ENCODE data around the gene PHACTR2. TPM values are rescaled to one million over a fixed set of nuclear protein-coding genes. Genes with fewer than 3 reads are reported as not detected.

The PHACTR2 gene
- total RNA-seq, 2 experiments from 2014 or later, result 30.9 to 43.8 TPM

GRCh38 chr6:143806282-143807102 is 128.7 kb downstream of the PHACTR2 start:
- peaks cover 8% of the 10 kb centered on the region for H3K4me1 Mint-ChIP-seq
- POLR2A ChIA-PET, result no interaction called here
- CTCF ChIA-PET, result interaction anchor here (0.6 to 2.6 kb wide), 3 partner anchors 13 to 37 kb away, joined by 3 to 8 read pairs (median 3); partner anchors contain the start of gene LTV1
- H3K27ac Mint-ChIP-seq, result no peak overlapping the region
- H3K36me3 Mint-ChIP-seq (ENCODE audit: low read depth), result peaks cover 22% of the 10 kb centered on the region
- H3K4me3 Mint-ChIP-seq, result no peak overlapping the region
- DNase-seq, result peak; percentile 23
- H3K27me3 Mint-ChIP-seq, result no peaks in the 10 kb centered on the region
- peaks cover 2% of the 10 kb centered on the region for H3K9me3 Mint-ChIP-seq

- Mint-ChIP-seq H3K9me3 (peaks cover 2% of the 10 kb centered on the region), H3K36me3 (ENCODE audit: low read depth) (peaks cover 16% of the 10 kb centered on the region), H3K4me3 (no peak overlapping the region), H3K27ac (no peak overlapping the region), H3K4me1 (peaks cover 8% of the 10 kb centered on the region), H3K27me3 (no peaks in the 10 kb centered on the region)
- CTCF ChIA-PET, result interaction anchor here (1.1 to 2.6 kb wide), 2 partner anchors 16 to 36 kb away, joined by 3 to 8 read pairs; partner anchors contain the start of gene LTV1
- POLR2A ChIA-PET, result no interaction called here
- DNase-seq, result no peak
Observed at GRCh38 chr6:143807103-143807772, 129.5 kb downstream of the PHACTR2 start.

GRCh38 chr6:143810745-143811144 is 133.0 kb downstream of the PHACTR2 start:
- Mint-ChIP-seq H3K4me1 (peaks cover 4% of the 10 kb centered on the region), H3K4me3 (no peak overlapping the region), H3K27me3 (no peaks in the 10 kb centered on the region), H3K9me3 (no peaks in the 10 kb centered on the region), H3K36me3 (ENCODE audit: low read depth) (peaks cover 8% of the 10 kb centered on the region), H3K27ac (no peak overlapping the region)
- DNase-seq, result no peak
- CTCF ChIA-PET, result no interaction called here
- POLR2A ChIA-PET, result no interaction called here

- H3K4me1 Mint-ChIP-seq, result no peaks in the 10 kb centered on the region
- H3K9me3 Mint-ChIP-seq, result no peaks in the 10 kb centered on the region
- H3K27me3 Mint-ChIP-seq, result no peaks in the 10 kb centered on the region
- CTCF ChIA-PET, result no interaction called here
- POLR2A ChIA-PET, result no interaction called here
- no peak overlapping the region for H3K27ac Mint-ChIP-seq
- H3K36me3 Mint-ChIP-seq (ENCODE audit: low read depth), result peaks cover 11% of the 10 kb centered on the region
- DNase-seq, result no peak
- no peak overlapping the region for H3K4me3 Mint-ChIP-seq
Observed at GRCh38 chr6:143811501-143812157, 133.9 kb downstream of the PHACTR2 start.

GRCh38 chr6:143817621-143818020 is 139.9 kb downstream of the PHACTR2 start:
- H3K4me1 Mint-ChIP-seq, result no peaks in the 10 kb centered on the region
- peaks cover 4% of the 10 kb centered on the region for H3K36me3 Mint-ChIP-seq (ENCODE audit: low read depth)
- H3K9me3 Mint-ChIP-seq, result no peaks in the 10 kb centered on the region
- DNase-seq, result no peak
- CTCF ChIA-PET, result interaction anchor here (0.7 to 1.3 kb wide), 2 partner anchors 11 to 76 kb away, joined by 3 to 4 read pairs; no protein-coding TSS in a partner anchor
- H3K27ac Mint-ChIP-seq, result no peak overlapping the region
- no peak overlapping the region for H3K4me3 Mint-ChIP-seq
- POLR2A ChIA-PET, result no interaction called here
- H3K27me3 Mint-ChIP-seq, result no peaks in the 10 kb centered on the region

GRCh38 chr6:143821359-143821758 is 143.6 kb downstream of the PHACTR2 start:
- H3K27me3 Mint-ChIP-seq, result no peaks in the 10 kb centered on the region
- peaks cover 5% of the 10 kb centered on the region for H3K36me3 Mint-ChIP-seq (ENCODE audit: low read depth)
- H3K4me1 Mint-ChIP-seq, result no peaks in the 10 kb centered on the region
- H3K27ac Mint-ChIP-seq, result no peak overlapping the region
- DNase-seq, result no peak
- H3K4me3 Mint-ChIP-seq, result no peak overlapping the region
- no peaks in the 10 kb centered on the region for H3K9me3 Mint-ChIP-seq
- ChIA-PET CTCF (no interaction called here), POLR2A (no interaction called here)

GRCh38 chr6:143822584-143823024 is 144.8 kb downstream of the PHACTR2 start:
- H3K9me3 Mint-ChIP-seq, result no peaks in the 10 kb centered on the region
- H3K4me3 Mint-ChIP-seq, result no peak overlapping the region
- H3K27me3 Mint-ChIP-seq, result no peaks in the 10 kb centered on the region
- H3K4me1 Mint-ChIP-seq, result no peaks in the 10 kb centered on the region
- POLR2A ChIA-PET, result no interaction called here
- no peak for DNase-seq
- peaks cover 2% of the 10 kb centered on the region for H3K36me3 Mint-ChIP-seq (ENCODE audit: low read depth)
- CTCF ChIA-PET, result interaction anchor here (2.8 kb wide), 1 partner anchor 15 kb away, joined by 8 read pairs; no protein-coding TSS in a partner anchor
- no peak overlapping the region for H3K27ac Mint-ChIP-seq

GRCh38 chr6:143823548-143823947 is 145.8 kb downstream of the PHACTR2 start:
- Mint-ChIP-seq H3K27me3 (no peaks in the 10 kb centered on the region), H3K9me3 (no peaks in the 10 kb centered on the region), H3K4me3 (no peak overlapping the region), H3K36me3 (ENCODE audit: low read depth) (peaks cover 2% of the 10 kb centered on the region), H3K4me1 (no peaks in the 10 kb centered on the region), H3K27ac (no peak overlapping the region)
- ChIA-PET POLR2A (no interaction called here), CTCF (interaction anchor here (0.6 to 2.8 kb wide), 2 partner anchors 15 to 163 kb away, joined by 5 to 8 read pairs; no protein-coding TSS in a partner anchor)
- DNase-seq, result no peak

- Mint-ChIP-seq H3K27ac (no peak overlapping the region), H3K9me3 (no peaks in the 10 kb centered on the region), H3K4me3 (no peak overlapping the region), H3K27me3 (no peaks in the 10 kb centered on the region), H3K36me3 (ENCODE audit: low read depth) (peaks cover 4% of the 10 kb centered on the region), H3K4me1 (no peaks in the 10 kb centered on the region)
- CTCF ChIA-PET, result interaction anchor here (1.1 kb wide), 1 partner anchor 12 kb away, joined by 3 read pairs; no protein-coding TSS in a partner anchor
- DNase-seq, result no peak
- POLR2A ChIA-PET, result no interaction called here
Observed at GRCh38 chr6:143828572-143828971, 150.8 kb downstream of the PHACTR2 start.

- no peak overlapping the region for H3K4me3 Mint-ChIP-seq
- H3K4me1 Mint-ChIP-seq, result no peaks in the 10 kb centered on the region
- ChIA-PET CTCF (no interaction called here), POLR2A (no interaction called here)
- H3K36me3 Mint-ChIP-seq (ENCODE audit: low read depth), result peaks cover 2% of the 10 kb centered on the region
- no peak for DNase-seq
- H3K27me3 Mint-ChIP-seq, result no peaks in the 10 kb centered on the region
- H3K27ac Mint-ChIP-seq, result no peak overlapping the region
- H3K9me3 Mint-ChIP-seq, result no peaks in the 10 kb centered on the region
Observed at GRCh38 chr6:143836150-143836549, 158.4 kb downstream of the PHACTR2 start.

GRCh38 chr6:143838395-143838794 is 160.6 kb downstream of the PHACTR2 start:
- no peak for DNase-seq
- Mint-ChIP-seq H3K27me3 (no peaks in the 10 kb centered on the region), H3K4me3 (no peak overlapping the region), H3K9me3 (no peaks in the 10 kb centered on the region), H3K36me3 (ENCODE audit: low read depth) (no peaks in the 10 kb centered on the region), H3K27ac (no peak overlapping the region), H3K4me1 (peaks cover 5% of the 10 kb centered on the region)
- ChIA-PET CTCF (interaction anchor here (1.0 kb wide), 1 partner anchor 14 kb away, joined by 3 read pairs; no protein-coding TSS in a partner anchor), POLR2A (no interaction called here)

GRCh38 chr6:143839196-143839595 is 161.4 kb downstream of the PHACTR2 start:
- DNase-seq, result no peak
- Mint-ChIP-seq H3K36me3 (ENCODE audit: low read depth) (peaks cover 2% of the 10 kb centered on the region), H3K4me3 (no peak overlapping the region), H3K4me1 (peaks cover 11% of the 10 kb centered on the region), H3K27ac (no peak overlapping the region), H3K9me3 (no peaks in the 10 kb centered on the region), H3K27me3 (no peaks in the 10 kb centered on the region)
- CTCF ChIA-PET, result no interaction called here
- POLR2A ChIA-PET, result no interaction called here

Data from activated CD4-positive, alpha-beta T cell treated with anti-CD3 and anti-CD28 coated beads, Interleukin-2, amount 10 ng/mL, durations not matched to agents 7 days and 5 days (primary cell).